ENCODE data around the gene CANT1.

CANT1 gene

GRCh38 chr17:79007504-79008381 lies 1.8 kb downstream of the CANT1 start:
- no peak for DNase-seq

- DNase-seq, result no peak
These were observed 2.6 kb downstream of the CANT1 start for GRCh38 chr17:79006794-79007503.

GRCh38 chr17:79006046-79006445 lies 3.5 kb downstream of the CANT1 start:
- DNase-seq, result no peak

- peak in 1 of 5 experiments; percentile 35 for DNase-seq
These were observed 4.3 kb downstream of the CANT1 start for GRCh38 chr17:79005063-79005861.

- no peak for DNase-seq
These were observed 5.7 kb downstream of the CANT1 start for GRCh38 chr17:79003661-79004411.

- no peak for DNase-seq
These were observed 6.6 kb downstream of the CANT1 start for GRCh38 chr17:79002796-79003593.

- no peak for DNase-seq
These were observed 7.3 kb downstream of the CANT1 start for GRCh38 chr17:79002291-79002690.

GRCh38 chr17:79001190-79002020 lies 8.2 kb downstream of the CANT1 start:
- DNase-seq, result no peak

GRCh38 chr17:79000396-79001189 lies 9.0 kb downstream of the CANT1 start:
- no peak for DNase-seq

GRCh38 chr17:78999947-79000395 lies 9.6 kb downstream of the CANT1 start:
- no peak for DNase-seq

- no peak for DNase-seq
These were observed 10.4 kb downstream of the CANT1 start for GRCh38 chr17:78999056-78999768.

- DNase-seq, result no peak
These were observed 11.1 kb downstream of the CANT1 start for GRCh38 chr17:78998311-78999055.

GRCh38 chr17:78997881-78998280 lies 11.7 kb downstream of the CANT1 start:
- DNase-seq, result no peak

GRCh38 chr17:78997231-78997741 lies 12.3 kb downstream of the CANT1 start:
- no peak for DNase-seq

- no peak for DNase-seq
These were observed 12.8 kb downstream of the CANT1 start for GRCh38 chr17:78996781-78997201.

GRCh38 chr17:78995761-78996451 lies 13.7 kb downstream of the CANT1 start:
- DNase-seq, result no peak

Data from T-helper 2 cell (primary cell).